T-helper 1 cell treated with Interleukin-12 subunit alpha and Interleukin-12 subunit beta and Interleukin-4 antibody, amounts not matched to agents 30 μg/mL and 1 μg/mL, for 36 hours (primary cell): Measurements from ENCODE around the gene ZCCHC7.
A peak's percentile ranks its signal among the peaks of the same experiment; 100 is the strongest.
"Not testable (repeated sequence)": the region's sequence is repeated elsewhere in the genome, so short reads cannot be mapped to it uniquely, and the experiment has no call there.

Experiments used
- H3K27ac Mint-ChIP-seq: one replicate; pipeline ENCODE4 v1.8.0; 2021; ENCODE audit warnings: mild to moderate bottlenecking, mixed read lengths
- H3K27me3 Mint-ChIP-seq: one replicate; pipeline ENCODE4 v1.8.0; 2021; ENCODE audit warnings: low read depth, mixed read lengths
- H3K36me3 Mint-ChIP-seq: one replicate; pipeline ENCODE4 v1.8.0; 2021; ENCODE audit warnings: low read depth, mixed read lengths
- H3K4me1 Mint-ChIP-seq: one replicate; pipeline ENCODE4 v1.8.0; 2021; ENCODE audit warnings: low read depth, mixed read lengths
- H3K4me3 Mint-ChIP-seq: one replicate; pipeline ENCODE4 v1.8.0; 2021; ENCODE audit warnings: mild to moderate bottlenecking, moderate library complexity, mixed read lengths
- H3K9me3 Mint-ChIP-seq: one replicate; pipeline ENCODE4 v1.8.0; 2021; ENCODE audit warnings: mixed read lengths

Gene ZCCHC7

GRCh38 chr9:37119907-37120842, at the start of gene ZCCHC7:
ZCCHC7 (plus strand) TSS chr9:37120574.
- Mint-ChIP-seq H3K36me3 (peaks cover 9% of the 10 kb centered on the region), H3K27me3 (no peaks in the 10 kb centered on the region), H3K9me3 (peaks cover 6% of the 10 kb centered on the region), H3K27ac (peak within 1 kb of the TSS; percentile 97), H3K4me1 (peaks cover 23% of the 10 kb centered on the region), H3K4me3 (peak within 1 kb of the TSS; percentile 92)

GRCh38 chr9:37074790-37075189, 45.6 kb upstream of the ZCCHC7 start:
- H3K4me3 Mint-ChIP-seq, H3K9me3 Mint-ChIP-seq, H3K36me3 Mint-ChIP-seq, H3K27ac Mint-ChIP-seq, H3K27me3 Mint-ChIP-seq: not testable (repeated sequence)
- peaks cover 13% of the 10 kb centered on the region for H3K4me1 Mint-ChIP-seq

GRCh38 chr9:37079370-37080164, 40.8 kb upstream of the ZCCHC7 start:
- peaks cover 12% of the 10 kb centered on the region for H3K36me3 Mint-ChIP-seq
- peaks cover 29% of the 10 kb centered on the region for H3K4me1 Mint-ChIP-seq
- peak overlapping the region; percentile 97 for H3K27ac Mint-ChIP-seq
- H3K4me3 Mint-ChIP-seq = peak overlapping the region; percentile 96
- no peaks in the 10 kb centered on the region for H3K9me3 Mint-ChIP-seq
- H3K27me3 Mint-ChIP-seq = no peaks in the 10 kb centered on the region

GRCh38 chr9:37080165-37080628, 40.2 kb upstream of the ZCCHC7 start:
- Mint-ChIP-seq H3K36me3 (peaks cover 13% of the 10 kb centered on the region), H3K4me1 (peaks cover 31% of the 10 kb centered on the region), H3K4me3 (peak overlapping the region; percentile 96), H3K27ac (peak overlapping the region; percentile 97)
- not testable (repeated sequence) for H3K27me3 Mint-ChIP-seq, H3K9me3 Mint-ChIP-seq

GRCh38 chr9:37081507-37081906, 38.9 kb upstream of the ZCCHC7 start:
- H3K4me1 Mint-ChIP-seq = peaks cover 32% of the 10 kb centered on the region
- H3K27ac Mint-ChIP-seq, H3K27me3 Mint-ChIP-seq, H3K9me3 Mint-ChIP-seq, H3K4me3 Mint-ChIP-seq: not testable (repeated sequence)
- peaks cover 14% of the 10 kb centered on the region for H3K36me3 Mint-ChIP-seq

GRCh38 chr9:37082214-37082765, 38.1 kb upstream of the ZCCHC7 start:
- H3K27me3 Mint-ChIP-seq = no peaks in the 10 kb centered on the region
- H3K9me3 Mint-ChIP-seq = no peaks in the 10 kb centered on the region
- H3K4me1 Mint-ChIP-seq = peaks cover 34% of the 10 kb centered on the region
- peaks cover 20% of the 10 kb centered on the region for H3K36me3 Mint-ChIP-seq
- no peak overlapping the region for H3K4me3 Mint-ChIP-seq
- H3K27ac Mint-ChIP-seq = peak overlapping the region; percentile 21

- Mint-ChIP-seq H3K27ac (no peak overlapping the region), H3K27me3 (no peaks in the 10 kb centered on the region), H3K9me3 (no peaks in the 10 kb centered on the region), H3K36me3 (peaks cover 20% of the 10 kb centered on the region), H3K4me3 (no peak overlapping the region), H3K4me1 (peaks cover 34% of the 10 kb centered on the region)
These were observed 36.7 kb upstream of the ZCCHC7 start for GRCh38 chr9:37083654-37084053.

GRCh38 chr9:37085233-37085632, 35.1 kb upstream of the ZCCHC7 start:
- Mint-ChIP-seq H3K4me3 (no peak overlapping the region), H3K4me1 (peaks cover 26% of the 10 kb centered on the region), H3K27ac (no peak overlapping the region), H3K36me3 (peaks cover 21% of the 10 kb centered on the region), H3K27me3 (no peaks in the 10 kb centered on the region), H3K9me3 (no peaks in the 10 kb centered on the region)

GRCh38 chr9:37092714-37093295, 27.6 kb upstream of the ZCCHC7 start:
- not testable (repeated sequence) for H3K4me3 Mint-ChIP-seq, H3K27ac Mint-ChIP-seq, H3K36me3 Mint-ChIP-seq, H3K9me3 Mint-ChIP-seq, H3K4me1 Mint-ChIP-seq, H3K27me3 Mint-ChIP-seq

GRCh38 chr9:37094751-37095150, 25.6 kb upstream of the ZCCHC7 start:
- no peak overlapping the region for H3K4me3 Mint-ChIP-seq
- H3K27me3 Mint-ChIP-seq = peaks cover 4% of the 10 kb centered on the region

GRCh38 chr9:37096628-37097027, 23.7 kb upstream of the ZCCHC7 start:
- H3K9me3 Mint-ChIP-seq = no peaks in the 10 kb centered on the region
- H3K27ac Mint-ChIP-seq = no peak overlapping the region
- H3K4me3 Mint-ChIP-seq = no peak overlapping the region
- H3K27me3 Mint-ChIP-seq = peaks cover 4% of the 10 kb centered on the region
- no peaks in the 10 kb centered on the region for H3K4me1 Mint-ChIP-seq
- H3K36me3 Mint-ChIP-seq = no peaks in the 10 kb centered on the region

More at GRCh38 chr9:37094751-37095150, 25.6 kb upstream of the ZCCHC7 start:
- Mint-ChIP-seq H3K4me1 (no peaks in the 10 kb centered on the region), H3K36me3 (no peaks in the 10 kb centered on the region), H3K9me3 (no peaks in the 10 kb centered on the region), H3K27ac (no peak overlapping the region)

GRCh38 chr9:37097294-37097693, 23.1 kb upstream of the ZCCHC7 start:
- Mint-ChIP-seq H3K4me1 (no peaks in the 10 kb centered on the region), H3K9me3 (no peaks in the 10 kb centered on the region), H3K36me3 (no peaks in the 10 kb centered on the region), H3K27ac (no peak overlapping the region), H3K4me3 (no peak overlapping the region), H3K27me3 (peaks cover 4% of the 10 kb centered on the region)

- Mint-ChIP-seq H3K4me1 (peaks cover 5% of the 10 kb centered on the region), H3K4me3 (no peak overlapping the region), H3K9me3 (no peaks in the 10 kb centered on the region), H3K36me3 (no peaks in the 10 kb centered on the region), H3K27ac (no peak overlapping the region), H3K27me3 (peaks cover 4% of the 10 kb centered on the region)
These were observed 20.0 kb upstream of the ZCCHC7 start for GRCh38 chr9:37100327-37100726.

- Mint-ChIP-seq H3K4me1 (peaks cover 7% of the 10 kb centered on the region), H3K27ac (no peak overlapping the region), H3K27me3 (peaks cover 4% of the 10 kb centered on the region), H3K9me3 (no peaks in the 10 kb centered on the region), H3K36me3 (no peaks in the 10 kb centered on the region), H3K4me3 (no peak overlapping the region)
These were observed 19.6 kb upstream of the ZCCHC7 start for GRCh38 chr9:37100741-37101140.
